HL-60 (cell line): ENCODE measurements around the gene MSI2.

Experiments
- DNase-seq, 2 experiments: peaks; one replicate each; pipeline ENCODE4 v3.0.0-alpha.2; 2010 to 2020; ENCODE audit warnings: low read depth in 1 of 2, low spot score in 1 of 2
- H3K27ac ChIP-seq: fragments of 250-450 bp; sonication (Bioruptor Pico); replicated peaks from 2 replicates; pipeline ENCODE4 v1.5.1; 2020; ENCODE audit warnings: mild to moderate bottlenecking, moderate library complexity
- H3K27me3 ChIP-seq: fragments of 250-450 bp; sonication (Bioruptor Pico); 2 replicates; pipeline ENCODE4 v1.5.1; 2021; ENCODE audit warnings: mild to moderate bottlenecking, moderate library complexity; ENCODE audit not compliant: insufficient read depth, poor library complexity, severe bottlenecking
- H3K4me3 ChIP-seq: replicated peaks from 2 replicates; pipeline ENCODE4 v1.5.1; 2011; ENCODE audit warnings: mild to moderate bottlenecking, control low read depth, low read length; ENCODE audit not compliant: insufficient read depth
- GABPA ChIP-seq: IDR thresholded peaks from 2 replicates; pipeline ENCODE4 v1.6.1; 2012; ENCODE audit warnings: low read depth
- POLR2AphosphoS5 ChIP-seq: IDR thresholded peaks from 2 replicates; pipeline ENCODE4 v1.6.1; 2012; ENCODE audit warnings: low read depth
- REST ChIP-seq: IDR thresholded peaks from 2 replicates; pipeline ENCODE4 v1.6.1; 2012; ENCODE audit warnings: low read depth; ENCODE audit not compliant: insufficient replicate concordance
- SPI1 ChIP-seq: IDR thresholded peaks from 2 replicates; pipeline ENCODE4 v1.6.1; 2012; ENCODE audit warnings: low read depth, mild to moderate bottlenecking, borderline replicate concordance
- TF ChIP-seq, protein P1 (sequence below): IDR thresholded peaks from one replicate; pipeline ENCODE4 v1.5.1; 2011; ENCODE audit warnings: low read length, control low read depth, inconsistent platforms; ENCODE audit not compliant: insufficient read depth

MSI2 gene

GRCh38 chr17:57315061-57316015 lies 59.0 kb downstream of the MSI2 start:
- no peaks in the 10 kb centered on the region for H3K27me3 ChIP-seq
- DNase-seq: no peak
- H3K27ac ChIP-seq: no peak overlapping the region
- TF ChIP-seq SPI1: no peak
- TF ChIP-seq POLR2AphosphoS5: no peak
- TF ChIP-seq, protein P1, sequence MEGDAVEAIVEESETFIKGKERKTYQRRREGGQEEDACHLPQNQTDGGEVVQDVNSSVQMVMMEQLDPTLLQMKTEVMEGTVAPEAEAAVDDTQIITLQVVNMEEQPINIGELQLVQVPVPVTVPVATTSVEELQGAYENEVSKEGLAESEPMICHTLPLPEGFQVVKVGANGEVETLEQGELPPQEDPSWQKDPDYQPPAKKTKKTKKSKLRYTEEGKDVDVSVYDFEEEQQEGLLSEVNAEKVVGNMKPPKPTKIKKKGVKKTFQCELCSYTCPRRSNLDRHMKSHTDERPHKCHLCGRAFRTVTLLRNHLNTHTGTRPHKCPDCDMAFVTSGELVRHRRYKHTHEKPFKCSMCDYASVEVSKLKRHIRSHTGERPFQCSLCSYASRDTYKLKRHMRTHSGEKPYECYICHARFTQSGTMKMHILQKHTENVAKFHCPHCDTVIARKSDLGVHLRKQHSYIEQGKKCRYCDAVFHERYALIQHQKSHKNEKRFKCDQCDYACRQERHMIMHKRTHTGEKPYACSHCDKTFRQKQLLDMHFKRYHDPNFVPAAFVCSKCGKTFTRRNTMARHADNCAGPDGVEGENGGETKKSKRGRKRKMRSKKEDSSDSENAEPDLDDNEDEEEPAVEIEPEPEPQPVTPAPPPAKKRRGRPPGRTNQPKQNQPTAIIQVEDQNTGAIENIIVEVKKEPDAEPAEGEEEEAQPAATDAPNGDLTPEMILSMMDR: no peak
- no peak for TF ChIP-seq GABPA
- no peak for TF ChIP-seq REST
- no peak overlapping the region for H3K4me3 ChIP-seq

GRCh38 chr17:57316361-57316760 lies 60.0 kb downstream of the MSI2 start:
- Histone ChIP-seq H3K4me3 (no peak overlapping the region), H3K27ac (no peak overlapping the region), H3K27me3 (no peaks in the 10 kb centered on the region)
- TF ChIP-seq, protein P1: no peak
- no peak for TF ChIP-seq REST
- DNase-seq: no peak

DNA sequence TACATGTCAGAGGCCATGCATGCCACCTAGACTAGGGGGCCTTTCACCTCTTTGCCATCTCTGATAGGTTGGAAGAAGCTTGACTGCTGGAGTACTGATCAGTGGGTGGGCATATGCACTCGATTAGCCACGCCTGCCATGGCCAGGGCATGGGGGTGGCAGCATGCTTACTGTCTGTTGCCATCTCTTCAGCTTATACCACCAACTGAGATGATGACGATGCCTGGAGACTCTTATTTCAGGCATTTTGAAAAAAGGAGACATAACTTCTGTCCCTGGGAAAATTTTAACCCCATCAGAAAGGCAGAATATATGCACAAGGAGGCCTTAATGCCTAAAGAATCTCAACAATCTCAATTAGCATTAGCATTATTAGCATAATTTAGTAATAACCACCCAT lies 60.8 kb downstream of the MSI2 start:
- DNase-seq: no peak
- TF ChIP-seq, protein P1: no peak
- no peak for TF ChIP-seq REST
- TF ChIP-seq POLR2AphosphoS5: no peak
- no peak for TF ChIP-seq SPI1
- TF ChIP-seq GABPA: no peak
- Histone ChIP-seq H3K4me3 (no peak overlapping the region), H3K27me3 (no peaks in the 10 kb centered on the region), H3K27ac (no peak overlapping the region)
